ENCODE results near the gene MEGF8.

MEGF8 gene

GRCh38 chr19:42286349-42287016 is 39.0 kb upstream of the MEGF8 start:
- no peak for DNase-seq

GRCh38 chr19:42287017-42287826 is 38.2 kb upstream of the MEGF8 start:
- no peak for DNase-seq

DNA sequence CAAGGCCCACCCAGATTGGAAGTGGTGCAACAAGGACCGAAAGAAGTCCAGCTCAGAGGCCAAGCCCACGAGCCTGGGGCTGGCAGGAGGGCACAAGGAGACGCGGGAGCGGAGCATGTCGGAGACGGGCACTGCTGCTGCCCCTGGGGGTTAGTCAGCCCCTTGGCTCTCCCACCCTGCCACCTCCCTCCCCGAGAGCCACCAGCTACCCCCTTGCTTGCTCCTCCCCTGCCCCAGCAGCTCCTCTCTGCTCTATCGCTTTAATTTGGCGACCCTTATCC is 37.7 kb upstream of the MEGF8 start:
- no peak for DNase-seq

- no peak for DNase-seq
These were observed 37.0 kb upstream of the MEGF8 start for GRCh38 chr19:42288387-42288786.

DNA sequence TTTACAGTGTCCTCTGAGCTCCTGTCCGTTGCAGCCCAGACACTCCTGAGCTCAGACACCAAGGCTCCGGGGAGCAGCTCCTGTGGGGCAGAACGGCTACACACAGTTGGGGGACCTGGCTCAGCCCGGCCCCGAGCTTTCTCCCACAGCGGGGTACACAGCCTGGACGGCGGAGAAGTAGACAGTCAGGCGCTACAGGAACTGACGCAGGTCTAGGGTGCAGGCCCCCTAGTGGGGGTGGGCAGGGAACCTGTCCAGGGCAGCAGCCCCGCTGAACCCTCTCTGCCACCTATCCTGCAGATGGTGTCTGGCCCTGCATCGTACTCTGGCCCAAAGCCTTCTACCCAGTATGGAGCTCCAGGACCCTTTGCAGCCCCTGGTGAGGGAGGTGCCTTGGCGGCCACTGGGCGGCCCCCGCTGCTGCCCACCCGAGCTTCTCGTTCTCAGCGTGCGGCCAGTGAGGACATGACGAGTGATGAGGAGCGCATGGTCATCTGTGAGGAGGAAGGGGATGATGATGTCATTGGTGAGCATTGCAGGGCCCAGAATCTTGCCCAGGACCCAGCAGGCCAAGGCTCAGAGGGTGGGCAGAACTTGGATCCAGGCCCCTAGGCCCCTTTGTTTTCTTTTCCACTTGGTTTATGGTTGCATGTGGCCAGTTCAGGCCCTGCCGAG is 36.4 kb upstream of the MEGF8 start:
- DNase-seq: no peak

GRCh38 chr19:42289556-42290041 is 35.8 kb upstream of the MEGF8 start:
- no peak for DNase-seq

GRCh38 chr19:42290136-42290522 is 35.3 kb upstream of the MEGF8 start:
- no peak for DNase-seq

DNA sequence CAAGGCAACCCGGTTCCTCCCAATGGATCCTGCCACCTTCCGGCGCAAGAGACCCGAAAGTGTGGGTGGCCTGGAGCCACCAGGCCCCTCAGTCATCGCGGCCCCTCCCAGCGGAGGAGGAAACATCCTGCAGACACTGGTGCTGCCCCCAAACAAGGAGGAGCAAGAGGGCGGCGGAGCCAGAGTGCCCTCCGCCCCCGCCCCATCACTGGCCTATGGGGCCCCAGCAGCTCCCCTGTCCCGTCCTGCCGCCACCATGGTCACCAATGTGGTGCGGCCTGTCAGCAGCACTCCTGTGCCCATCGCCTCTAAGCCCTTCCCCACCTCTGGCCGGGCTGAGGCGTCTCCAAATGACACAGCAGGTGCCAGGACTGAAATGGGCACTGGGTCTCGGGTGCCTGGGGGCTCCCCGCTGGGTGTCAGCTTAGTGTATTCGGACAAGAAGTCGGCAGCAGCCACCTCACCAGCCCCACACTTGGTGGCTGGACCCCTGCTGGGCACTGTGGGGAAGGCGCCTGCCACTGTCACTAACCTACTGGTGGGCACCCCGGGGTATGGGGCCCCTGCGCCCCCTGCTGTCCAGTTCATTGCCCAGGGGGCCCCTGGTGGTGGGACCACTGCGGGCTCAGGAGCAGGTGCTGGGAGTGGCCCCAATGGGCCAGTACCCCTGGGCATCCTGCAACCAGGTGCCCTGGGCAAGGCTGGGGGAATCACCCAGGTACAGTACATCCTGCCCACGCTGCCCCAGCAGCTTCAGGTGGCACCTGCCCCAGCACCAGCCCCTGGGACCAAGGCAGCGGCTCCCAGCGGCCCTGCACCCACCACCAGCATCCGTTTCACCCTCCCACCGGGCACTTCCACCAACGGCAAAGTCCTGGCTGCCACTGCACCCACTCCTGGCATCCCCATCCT is 34.7 kb upstream of the MEGF8 start:
- DNase-seq: no peak

DNA sequence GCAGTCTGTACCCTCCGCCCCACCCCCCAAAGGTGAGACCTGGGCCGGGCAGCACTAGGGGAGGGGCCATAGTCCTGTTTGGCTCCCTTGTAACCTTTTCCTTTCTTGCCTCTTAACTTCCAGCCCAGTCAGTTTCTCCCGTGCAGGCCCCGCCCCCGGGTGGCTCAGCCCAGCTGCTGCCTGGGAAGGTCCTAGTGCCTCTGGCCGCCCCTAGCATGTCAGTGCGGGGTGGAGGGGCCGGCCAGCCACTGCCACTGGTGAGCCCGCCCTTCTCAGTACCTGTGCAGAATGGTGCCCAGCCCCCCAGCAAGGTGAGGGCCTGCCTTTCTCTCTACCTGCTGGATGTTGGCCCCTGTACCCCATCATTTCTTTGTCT is 34.0 kb upstream of the MEGF8 start:
- no peak for DNase-seq

- no peak for DNase-seq
These were observed 33.1 kb upstream of the MEGF8 start for GRCh38 chr19:42292042-42292960.

DNA sequence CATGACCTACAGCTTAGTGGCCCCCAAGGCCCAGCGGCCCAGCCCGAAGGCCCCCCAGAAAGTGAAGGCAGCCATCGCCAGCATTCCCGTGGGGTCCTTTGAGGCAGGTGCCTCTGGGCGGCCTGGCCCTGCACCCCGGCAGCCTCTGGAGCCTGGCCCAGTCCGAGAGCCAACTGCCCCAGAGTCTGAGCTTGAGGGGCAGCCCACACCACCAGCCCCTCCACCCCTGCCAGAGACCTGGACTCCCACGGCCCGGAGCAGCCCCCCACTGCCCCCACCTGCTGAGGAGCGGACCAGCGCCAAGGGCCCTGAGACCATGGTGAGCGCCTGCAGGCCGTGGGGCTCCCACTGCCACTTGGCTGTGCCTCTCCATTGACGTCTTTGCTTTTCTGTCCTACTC is 32.5 kb upstream of the MEGF8 start:
- no peak for DNase-seq

DNA sequence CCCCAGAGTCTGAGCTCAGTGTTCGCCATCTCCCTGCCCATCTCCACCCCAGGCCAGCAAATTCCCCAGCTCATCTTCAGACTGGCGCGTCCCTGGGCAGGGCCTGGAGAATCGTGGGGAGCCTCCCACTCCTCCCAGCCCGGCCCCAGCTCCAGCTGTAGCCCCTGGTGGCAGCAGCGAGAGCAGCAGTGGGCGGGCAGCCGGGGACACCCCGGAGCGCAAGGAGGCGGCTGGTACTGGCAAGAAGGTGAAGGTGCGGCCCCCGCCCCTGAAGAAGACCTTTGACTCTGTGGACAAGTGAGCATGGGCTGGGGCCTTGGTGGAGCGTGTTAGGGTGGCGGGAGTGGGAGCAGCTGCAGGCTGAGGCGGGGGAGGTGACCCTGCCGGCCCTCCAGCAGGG is 31.9 kb upstream of the MEGF8 start:
- no peak for DNase-seq

DNA sequence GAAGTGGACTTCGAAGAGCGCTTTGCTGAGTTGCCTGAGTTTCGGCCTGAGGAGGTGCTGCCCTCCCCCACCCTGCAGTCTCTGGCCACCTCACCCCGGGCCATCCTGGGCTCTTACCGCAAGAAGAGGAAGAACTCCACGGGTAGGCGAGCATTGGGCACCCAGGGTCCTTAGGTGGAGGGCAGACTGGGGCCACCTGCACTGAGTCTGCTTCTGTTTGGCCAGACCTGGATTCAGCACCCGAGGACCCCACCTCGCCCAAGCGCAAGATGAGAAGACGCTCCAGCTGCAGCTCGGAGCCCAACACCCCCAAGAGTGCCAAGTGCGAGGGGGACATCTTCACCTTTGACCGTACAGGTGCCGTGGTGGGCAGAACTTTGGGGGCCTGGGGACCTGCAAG is 31.5 kb upstream of the MEGF8 start:
- no peak for DNase-seq

DNA sequence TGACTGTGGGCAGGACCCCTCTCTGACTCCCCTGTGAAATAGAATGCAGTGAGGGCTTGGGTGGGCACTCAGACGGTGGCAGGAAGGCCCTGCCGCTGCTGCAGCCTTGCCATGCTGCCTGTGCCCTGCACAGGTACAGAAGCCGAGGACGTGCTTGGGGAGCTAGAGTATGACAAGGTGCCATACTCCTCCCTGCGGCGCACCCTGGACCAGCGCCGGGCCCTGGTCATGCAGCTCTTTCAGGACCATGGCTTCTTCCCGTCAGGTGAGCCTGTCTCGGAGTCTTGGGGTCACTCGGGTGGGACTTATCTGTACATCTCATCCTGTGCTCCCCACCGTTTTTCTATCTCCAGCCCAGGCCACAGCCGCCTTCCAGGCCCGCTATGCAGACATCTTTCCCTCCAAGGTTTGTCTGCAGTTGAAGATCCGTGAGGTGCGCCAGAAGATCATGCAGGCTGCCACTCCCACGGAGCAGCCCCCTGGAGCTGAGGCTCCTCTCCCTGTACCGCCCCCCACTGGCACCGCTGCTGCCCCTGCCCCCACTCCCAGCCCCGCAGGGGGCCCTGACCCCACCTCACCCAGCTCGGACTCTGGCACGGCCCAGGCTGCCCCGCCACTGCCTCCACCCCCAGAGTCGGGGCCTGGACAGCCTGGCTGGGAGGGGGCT is 30.8 kb upstream of the MEGF8 start:
- DNase-seq: no peak

DNA sequence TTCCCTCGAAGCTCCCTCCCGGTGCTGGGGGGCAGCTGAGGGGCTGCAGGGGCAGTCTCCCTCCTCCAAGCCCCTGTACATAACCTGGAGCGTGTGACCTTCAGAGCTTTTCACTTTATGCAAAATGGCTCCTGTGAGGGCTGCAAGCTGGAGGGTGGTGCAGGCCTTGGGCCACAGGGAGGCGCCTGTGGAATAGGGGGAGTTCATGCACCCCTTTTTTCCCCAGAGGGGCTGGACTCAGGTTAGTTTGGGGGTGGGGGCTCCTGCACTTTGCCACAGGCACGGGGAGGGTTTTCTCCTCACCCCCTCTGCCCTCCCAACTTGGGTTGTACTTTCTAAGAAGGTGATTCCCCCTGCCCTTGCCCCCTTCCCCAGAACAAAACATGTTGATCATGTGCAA is 30.1 kb upstream of the MEGF8 start:
- DNase-seq: no peak

DNA sequence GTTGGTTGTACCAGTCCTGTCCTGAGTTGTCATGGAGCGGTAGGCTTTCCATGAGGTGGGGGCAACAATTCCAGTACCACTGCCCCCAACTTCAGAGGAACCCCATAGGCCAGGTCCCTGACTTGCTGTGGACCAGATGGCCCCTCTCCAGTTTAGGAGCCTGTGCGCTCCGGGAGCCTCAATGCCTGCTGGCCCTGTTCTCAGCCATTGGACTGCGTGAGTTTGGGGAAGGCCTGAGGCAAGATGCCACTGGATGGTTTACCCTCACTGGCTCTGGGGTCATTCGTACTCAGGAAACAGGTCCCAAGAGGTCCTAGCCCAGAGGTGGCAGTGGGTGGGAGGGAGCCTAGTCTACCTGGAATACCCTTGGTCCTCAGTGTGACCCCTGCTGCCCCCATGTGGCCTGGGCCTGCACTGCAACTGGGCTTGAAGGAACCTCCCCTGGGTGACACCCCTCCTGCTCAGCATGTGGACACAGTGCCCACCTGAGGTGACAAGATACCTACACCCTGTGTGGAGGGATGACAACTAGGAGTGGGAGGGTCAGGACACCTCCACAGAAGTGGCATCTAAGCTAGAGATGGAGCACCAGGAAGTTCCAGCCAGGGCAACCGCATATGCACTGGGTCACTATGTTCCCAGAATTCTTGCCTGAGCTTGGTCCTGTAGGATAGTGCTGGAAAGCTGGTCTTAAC is 29.5 kb upstream of the MEGF8 start:
- DNase-seq: peak; percentile 64

DNA sequence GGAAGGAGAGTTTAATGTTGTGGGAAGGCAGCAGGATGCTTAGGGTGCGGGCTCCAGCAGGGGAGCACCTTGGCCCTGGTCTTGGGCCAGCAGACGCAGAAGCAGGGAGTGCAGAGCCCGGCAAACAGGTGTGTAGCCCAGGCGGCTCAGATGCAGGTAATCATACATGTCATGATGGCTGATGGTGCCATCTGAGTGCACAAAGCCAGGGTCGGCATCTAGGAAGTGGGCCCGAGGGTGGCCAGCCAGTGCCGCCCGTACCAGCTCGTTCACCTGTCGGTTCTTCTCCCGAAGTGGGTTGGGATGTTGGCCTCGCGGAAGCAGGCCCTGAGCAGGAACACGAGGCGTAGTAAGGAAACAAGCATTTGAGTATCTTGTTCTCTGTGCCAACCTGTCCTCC is 28.4 kb upstream of the MEGF8 start:
- no peak for DNase-seq

DNA sequence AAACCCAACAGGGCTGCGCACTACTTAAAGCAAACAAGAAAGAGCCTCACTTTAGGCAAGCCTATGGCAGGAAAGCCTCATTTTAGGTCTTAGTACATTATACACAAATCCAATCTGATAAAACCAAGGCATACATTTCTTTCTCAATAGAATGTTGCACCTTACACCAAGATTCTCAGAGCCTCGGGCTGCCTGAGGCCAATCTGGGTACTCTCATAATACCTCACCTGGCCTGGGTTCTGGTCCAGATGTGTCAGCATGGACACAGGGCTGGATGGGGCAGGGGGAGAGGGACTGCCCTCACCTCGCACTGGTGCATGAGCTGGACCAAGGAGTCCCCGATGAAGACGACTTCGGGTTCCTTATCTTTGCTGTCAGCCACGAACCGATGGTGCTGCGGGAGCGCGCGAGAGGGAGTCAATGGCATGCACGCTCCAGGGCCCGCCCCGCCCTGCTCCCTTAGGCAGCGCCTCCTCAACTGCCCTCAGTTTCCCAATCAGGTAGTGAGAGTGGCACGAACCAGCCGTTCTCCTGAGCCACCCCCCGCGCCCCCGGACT is 23.7 kb upstream of the MEGF8 start, which contains the start of gene PRR19:
TSS of gene PRR19 (plus strand) at position 487 of the 558 bp plus-strand sequence. CDS start 7,453 bp downstream, outside the sequence.
- DNase-seq: no peak

- DNase-seq: no peak
These were observed 22.4 kb upstream of the MEGF8 start for GRCh38 chr19:42303101-42303464.

DNA sequence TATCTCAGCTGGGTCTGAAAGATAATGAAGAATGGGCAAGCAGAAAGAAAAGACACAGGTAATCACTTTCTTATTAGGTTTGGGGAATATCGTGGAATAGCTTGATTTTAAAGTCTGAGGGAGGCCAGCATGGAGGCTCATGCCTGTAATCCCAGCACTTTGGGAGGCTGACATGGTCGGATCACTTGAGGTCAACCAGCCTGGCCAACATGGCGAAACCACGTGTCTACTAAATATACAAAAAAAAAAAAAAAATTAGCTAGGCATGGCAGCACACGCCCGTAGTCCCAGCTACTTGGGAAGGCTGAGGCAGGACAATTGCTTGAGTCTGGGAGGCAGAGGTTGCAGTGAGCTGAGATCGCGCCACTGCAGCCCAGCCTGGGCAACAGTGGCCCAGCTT is 21.6 kb upstream of the MEGF8 start:
- DNase-seq: no peak

All from NCI-H748 treated with DMSO at 0.1 percent for 48 hours (cell line).